Right forelimb (tissue), 1 donor: ENCODE results near the gene SNRPD1.
"Not testable (repeated sequence)": the region's sequence is repeated elsewhere in the genome, so short reads cannot be mapped to it uniquely, and the experiment has no call there.

Source experiments
- DNase-seq: peaks from one replicate; pipeline ENCODE4 v3.0.0-alpha.2; 2018

SNRPD1 gene

DNA sequence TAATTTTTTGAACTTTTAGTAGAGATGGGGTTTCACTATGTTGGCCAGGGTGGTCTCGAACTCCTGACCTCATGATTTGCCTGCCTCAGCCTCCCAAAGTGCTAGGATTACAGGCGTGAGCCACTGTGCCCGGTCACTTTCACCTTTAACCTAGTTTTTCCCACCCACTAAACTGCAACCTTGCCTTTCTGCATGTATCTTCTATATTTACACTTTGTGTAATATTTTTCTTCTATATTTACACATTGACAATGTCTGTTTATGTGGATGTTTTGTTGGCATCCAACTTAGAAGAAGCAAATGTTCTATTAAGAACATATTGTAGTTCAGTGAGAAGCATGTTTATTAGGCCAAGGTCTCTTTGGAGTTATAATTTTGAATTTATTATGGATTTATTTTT is 26.7 kb downstream of the SNRPD1 start:
- DNase-seq, result no peak

GRCh38 chr18:21640375-21640774 is 28.3 kb downstream of the SNRPD1 start:
- DNase-seq, result not testable (repeated sequence)

- no peak for DNase-seq
Observed at GRCh38 chr18:21650311-21650710, 38.2 kb downstream of the SNRPD1 start.

DNA sequence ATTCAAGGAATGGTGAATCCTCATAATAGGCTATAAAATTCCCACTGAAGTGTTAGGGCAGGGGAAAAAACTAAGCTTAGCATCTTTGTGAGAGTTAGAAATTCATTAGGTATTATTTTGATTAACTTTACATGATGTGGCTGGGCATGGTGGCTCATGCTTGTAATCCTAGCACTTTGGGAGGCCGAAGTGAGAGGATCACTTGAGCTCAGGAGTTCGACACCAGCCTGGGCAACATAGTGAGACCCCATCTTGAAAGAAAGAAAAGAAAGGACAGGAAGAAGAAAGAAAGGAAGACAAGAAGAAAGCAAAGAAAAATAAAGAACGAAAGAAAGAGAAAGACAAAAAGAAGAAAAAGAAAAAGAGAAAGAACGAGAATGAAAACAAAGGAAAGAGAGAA is 40.0 kb downstream of the SNRPD1 start:
- DNase-seq, result no peak

DNA sequence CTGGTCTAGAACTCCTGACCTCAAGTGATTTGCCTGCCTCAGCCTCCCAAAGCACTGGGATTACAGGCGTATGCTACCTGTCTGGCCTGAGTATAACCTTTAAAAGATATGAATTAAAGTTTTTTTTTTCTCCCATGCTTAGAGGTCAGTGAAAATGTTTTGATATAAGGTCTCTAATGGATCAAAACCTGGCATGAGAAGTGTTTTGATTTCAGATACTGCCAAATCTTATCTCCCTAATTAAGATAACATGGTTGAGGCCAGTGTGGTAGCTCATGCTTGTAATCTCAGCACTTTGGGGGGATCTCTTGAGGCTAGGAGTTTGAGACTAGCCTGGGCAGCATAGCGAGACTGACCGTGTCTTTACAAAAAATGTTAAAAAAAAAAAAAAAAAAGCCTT is 41.2 kb downstream of the SNRPD1 start:
- no peak for DNase-seq

DNA sequence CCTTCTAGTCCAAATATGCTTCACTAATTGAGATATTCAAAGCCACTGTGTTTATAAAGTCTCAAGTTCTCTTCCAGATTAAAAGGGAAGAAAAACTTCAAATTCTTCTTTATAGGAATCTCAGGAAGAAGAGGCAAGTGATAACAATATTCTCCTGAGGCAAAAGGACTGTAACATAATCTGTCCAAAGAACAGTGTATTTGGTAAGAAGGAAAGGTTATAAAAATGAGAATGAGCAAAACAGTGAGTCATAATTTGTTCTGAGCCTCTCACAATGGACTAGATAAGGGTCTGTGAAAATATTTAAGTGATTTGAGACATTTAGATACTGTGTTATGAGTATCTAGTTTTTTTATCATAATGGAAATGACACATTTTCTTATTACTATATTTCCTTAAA is 44.3 kb downstream of the SNRPD1 start:
- no peak for DNase-seq

GRCh38 chr18:21660078-21660477 is 48.0 kb downstream of the SNRPD1 start:
- DNase-seq, result no peak

- DNase-seq, result no peak
Observed at GRCh38 chr18:21662581-21662980, 50.5 kb downstream of the SNRPD1 start.

DNA sequence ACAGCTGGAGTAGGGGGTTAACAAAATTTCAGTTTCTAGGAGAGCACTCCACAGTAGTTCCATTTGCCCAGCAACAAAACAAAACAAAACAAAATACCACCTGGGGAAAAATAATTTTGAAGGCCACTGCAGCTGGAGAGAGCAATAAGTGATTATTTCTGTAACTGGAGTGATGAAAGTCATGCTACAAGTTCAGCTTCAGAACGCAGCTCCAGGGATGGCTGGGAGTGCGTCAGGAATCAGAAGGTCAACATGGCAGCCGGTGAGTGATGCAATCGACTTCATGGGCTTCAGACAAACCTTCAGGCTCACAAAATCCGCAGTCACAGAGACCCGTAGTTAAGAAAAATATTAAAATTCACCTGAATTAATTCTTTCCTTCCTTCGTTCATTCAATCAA is 51.5 kb downstream of the SNRPD1 start:
- DNase-seq, result no peak

GRCh38 chr18:21664069-21664468 is 52.0 kb downstream of the SNRPD1 start:
- no peak for DNase-seq

DNA sequence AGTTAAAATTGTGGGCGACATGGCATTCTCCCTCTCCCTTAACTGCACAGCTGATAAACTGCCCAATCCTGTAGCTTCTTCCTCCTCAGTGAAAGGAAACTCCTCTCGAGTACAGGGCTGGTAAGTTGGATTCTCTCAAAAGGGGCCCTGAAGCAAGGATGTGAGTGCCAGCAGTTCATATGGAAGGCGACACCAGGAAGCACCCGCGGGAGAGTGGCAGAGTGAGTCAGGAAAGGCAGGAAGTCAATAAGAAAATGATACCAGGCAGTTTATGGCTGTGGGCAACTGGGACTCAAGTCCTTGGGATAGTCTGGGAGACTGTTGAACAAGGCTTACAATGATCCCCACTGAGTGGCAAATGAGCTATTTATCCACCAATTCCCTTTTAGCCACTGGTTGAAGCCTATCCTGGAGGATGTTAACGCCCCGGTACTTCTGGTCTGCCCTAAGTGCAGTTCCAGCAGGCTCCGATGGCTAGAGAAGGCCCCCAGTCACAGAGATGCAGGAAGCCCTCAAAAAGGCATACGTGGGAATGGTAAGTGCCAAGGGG is 57.7 kb downstream of the SNRPD1 start:
- DNase-seq, result no peak

GRCh38 chr18:21672521-21673267 is 60.6 kb downstream of the SNRPD1 start:
- DNase-seq, result no peak

- DNase-seq, result not testable (repeated sequence)
Observed at GRCh38 chr18:21675354-21675753, 63.2 kb downstream of the SNRPD1 start.

DNA sequence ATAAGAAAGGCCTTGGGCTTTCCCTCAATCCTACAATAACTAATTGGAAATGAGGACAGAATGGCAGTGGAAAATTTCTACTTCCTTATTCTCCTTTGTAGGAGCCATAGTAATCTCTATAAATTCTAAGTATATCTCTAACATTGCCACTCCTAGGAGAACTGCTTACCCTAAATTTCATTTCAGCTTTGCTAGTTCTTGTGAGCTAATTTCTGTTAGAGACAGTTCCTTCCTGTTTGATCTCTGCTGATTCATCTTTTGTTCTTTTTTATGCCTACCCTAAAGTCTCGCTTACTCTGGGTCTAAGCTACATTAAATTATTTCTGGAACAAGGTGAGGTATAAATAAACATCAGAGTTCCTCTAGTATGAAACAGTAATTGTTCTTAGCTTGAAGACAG is 66.7 kb downstream of the SNRPD1 start:
- no peak for DNase-seq

DNA sequence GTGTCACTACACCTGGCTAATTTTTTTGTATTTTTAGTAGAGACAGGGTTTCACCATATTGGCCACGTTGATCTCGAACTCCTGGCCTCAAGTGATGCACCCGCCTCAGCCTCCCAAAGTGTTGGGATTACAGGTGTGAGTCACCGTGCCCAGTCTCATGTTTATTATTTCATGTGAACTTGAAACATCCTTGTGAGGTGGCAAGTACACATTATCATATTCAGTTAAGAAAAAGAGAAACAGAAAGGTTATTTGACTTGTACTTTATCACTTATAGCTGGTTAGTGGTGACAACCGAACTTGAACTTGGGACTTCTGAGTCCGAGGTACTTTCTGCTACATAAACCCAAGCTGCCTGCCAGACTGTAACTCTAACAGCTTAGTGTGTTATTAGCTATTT is 68.0 kb downstream of the SNRPD1 start:
- no peak for DNase-seq

DNA sequence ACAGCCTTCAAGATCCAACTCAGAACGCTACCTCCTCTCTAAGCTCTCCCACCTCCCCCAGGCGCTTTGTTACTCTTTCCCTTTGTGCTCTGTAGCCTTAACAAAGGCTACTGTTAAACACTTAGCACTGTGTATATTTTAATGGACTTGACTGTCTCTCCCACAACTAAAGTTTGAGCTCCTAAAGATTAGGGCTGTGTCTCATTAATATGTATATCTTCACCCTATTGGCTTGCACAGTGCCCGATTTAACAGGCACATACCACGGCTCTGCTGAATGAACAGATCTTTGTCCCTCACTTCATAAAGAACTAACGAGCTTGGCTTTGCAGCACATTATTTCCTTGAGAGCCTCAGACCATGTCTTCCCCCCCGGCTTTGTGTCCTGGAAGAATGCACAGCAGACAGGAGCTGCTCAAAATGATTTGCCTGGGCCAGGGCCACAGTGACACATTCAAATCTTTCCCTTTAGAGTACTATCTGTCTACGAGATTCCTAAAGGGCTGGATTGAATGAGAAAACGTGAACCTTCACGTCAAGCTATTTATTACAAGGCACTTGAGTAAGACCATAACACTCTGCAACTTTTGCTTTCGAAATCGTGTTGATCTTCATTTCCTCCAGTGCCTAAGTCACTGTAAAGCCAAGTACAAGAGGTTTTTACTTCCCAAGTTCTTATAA is 70.4 kb downstream of the SNRPD1 start:
- DNase-seq, result no peak
